DOHH2 (cell line): ENCODE data around the gene KCNJ14.

Experiments used
- CTCF ChIP-seq: fragments of 200-600 bp; sonication (generic); IDR thresholded peaks from one replicate; pipeline ENCODE4 v1.5.1; 2014; ENCODE audit warnings: antibody characterized with exemption, mild to moderate bottlenecking, low read depth, low read length; ENCODE audit not compliant: poor library complexity, severe bottlenecking
- EZH2phosphoT487 ChIP-seq: fragments of 200-600 bp; sonication (generic); IDR thresholded peaks from 2 replicates; pipeline ENCODE4 v1.6.1; 2017; ENCODE audit warnings: borderline replicate concordance, mild to moderate bottlenecking, antibody characterized with exemption, low read length, moderate library complexity, mixed read lengths

GRCh38 chr19:48450863-48451262, 4.5 kb upstream of the KCNJ14 start:
- no peak for TF ChIP-seq CTCF
- TF ChIP-seq EZH2phosphoT487 = no peak
